ENCODE measurements around the gene FAM25G.
"Not testable (repeated sequence)": the region's sequence is repeated elsewhere in the genome, so short reads cannot be mapped to it uniquely, and the experiment has no call there.

FAM25G gene

GRCh38 chr10:47456079-47456785, 35.3 kb downstream of the FAM25G start:
- TF ChIP-seq, protein P1, sequence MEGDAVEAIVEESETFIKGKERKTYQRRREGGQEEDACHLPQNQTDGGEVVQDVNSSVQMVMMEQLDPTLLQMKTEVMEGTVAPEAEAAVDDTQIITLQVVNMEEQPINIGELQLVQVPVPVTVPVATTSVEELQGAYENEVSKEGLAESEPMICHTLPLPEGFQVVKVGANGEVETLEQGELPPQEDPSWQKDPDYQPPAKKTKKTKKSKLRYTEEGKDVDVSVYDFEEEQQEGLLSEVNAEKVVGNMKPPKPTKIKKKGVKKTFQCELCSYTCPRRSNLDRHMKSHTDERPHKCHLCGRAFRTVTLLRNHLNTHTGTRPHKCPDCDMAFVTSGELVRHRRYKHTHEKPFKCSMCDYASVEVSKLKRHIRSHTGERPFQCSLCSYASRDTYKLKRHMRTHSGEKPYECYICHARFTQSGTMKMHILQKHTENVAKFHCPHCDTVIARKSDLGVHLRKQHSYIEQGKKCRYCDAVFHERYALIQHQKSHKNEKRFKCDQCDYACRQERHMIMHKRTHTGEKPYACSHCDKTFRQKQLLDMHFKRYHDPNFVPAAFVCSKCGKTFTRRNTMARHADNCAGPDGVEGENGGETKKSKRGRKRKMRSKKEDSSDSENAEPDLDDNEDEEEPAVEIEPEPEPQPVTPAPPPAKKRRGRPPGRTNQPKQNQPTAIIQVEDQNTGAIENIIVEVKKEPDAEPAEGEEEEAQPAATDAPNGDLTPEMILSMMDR (IDR thresholded peaks at IDR 0.05; ENCODE audit: insufficient read depth, missing control alignments), result no peak
- no peak for FAIRE-seq
- DNase-seq (ENCODE audit: insufficient read length, low spot score), result no peak

DNA sequence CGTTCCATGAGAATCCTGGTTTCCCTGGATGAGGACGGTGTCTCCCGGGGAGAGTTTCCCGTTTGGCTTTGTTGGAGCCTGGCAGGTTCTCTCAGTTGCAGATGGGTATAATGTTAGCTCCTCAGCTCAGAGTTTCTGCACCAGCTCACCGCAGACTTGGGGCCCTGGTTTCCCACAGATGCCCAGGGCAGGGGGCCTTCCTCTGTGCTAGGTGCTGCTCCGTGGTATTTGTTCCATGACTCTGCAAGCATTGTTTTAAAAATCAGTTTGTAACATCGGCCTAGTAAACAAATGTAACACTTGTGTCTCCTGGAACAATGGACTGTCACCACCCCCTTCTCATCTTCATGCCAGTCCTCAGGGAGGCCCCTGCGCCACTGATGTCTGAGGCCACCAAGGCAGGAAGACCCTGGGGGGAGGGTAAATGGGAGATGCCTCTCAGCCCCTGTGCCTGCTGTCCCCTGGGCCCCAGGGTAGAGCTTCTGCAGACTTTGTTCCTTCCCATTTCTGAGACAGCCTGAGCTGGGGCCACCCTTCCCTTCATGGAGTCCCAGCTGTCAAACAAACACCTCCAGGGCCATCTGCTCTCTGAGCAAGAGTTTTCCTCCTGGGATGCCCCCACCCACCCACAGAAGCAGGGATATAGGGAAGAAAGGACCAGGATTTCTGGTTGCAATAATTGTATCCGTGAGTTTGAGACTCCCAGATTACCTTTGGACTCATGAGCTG, 36.0 kb downstream of the FAM25G start:
- not testable (repeated sequence) for FAIRE-seq; DNase-seq (ENCODE audit: insufficient read length, low spot score)

GRCh38 chr10:47454780-47455058, 36.8 kb downstream of the FAM25G start:
- TF ChIP-seq, protein P1 (IDR thresholded peaks at IDR 0.05; ENCODE audit: insufficient read depth, missing control alignments), result no peak
- DNase-seq (ENCODE audit: insufficient read length, low spot score) (no peak), FAIRE-seq (no peak)

GRCh38 chr10:47454008-47454779, 37.3 kb downstream of the FAM25G start:
- FAIRE-seq (no peak), DNase-seq (ENCODE audit: insufficient read length, low spot score) (no peak)
- TF ChIP-seq, protein P1 (IDR thresholded peaks at IDR 0.05; ENCODE audit: insufficient read depth, missing control alignments), result no peak

DNA sequence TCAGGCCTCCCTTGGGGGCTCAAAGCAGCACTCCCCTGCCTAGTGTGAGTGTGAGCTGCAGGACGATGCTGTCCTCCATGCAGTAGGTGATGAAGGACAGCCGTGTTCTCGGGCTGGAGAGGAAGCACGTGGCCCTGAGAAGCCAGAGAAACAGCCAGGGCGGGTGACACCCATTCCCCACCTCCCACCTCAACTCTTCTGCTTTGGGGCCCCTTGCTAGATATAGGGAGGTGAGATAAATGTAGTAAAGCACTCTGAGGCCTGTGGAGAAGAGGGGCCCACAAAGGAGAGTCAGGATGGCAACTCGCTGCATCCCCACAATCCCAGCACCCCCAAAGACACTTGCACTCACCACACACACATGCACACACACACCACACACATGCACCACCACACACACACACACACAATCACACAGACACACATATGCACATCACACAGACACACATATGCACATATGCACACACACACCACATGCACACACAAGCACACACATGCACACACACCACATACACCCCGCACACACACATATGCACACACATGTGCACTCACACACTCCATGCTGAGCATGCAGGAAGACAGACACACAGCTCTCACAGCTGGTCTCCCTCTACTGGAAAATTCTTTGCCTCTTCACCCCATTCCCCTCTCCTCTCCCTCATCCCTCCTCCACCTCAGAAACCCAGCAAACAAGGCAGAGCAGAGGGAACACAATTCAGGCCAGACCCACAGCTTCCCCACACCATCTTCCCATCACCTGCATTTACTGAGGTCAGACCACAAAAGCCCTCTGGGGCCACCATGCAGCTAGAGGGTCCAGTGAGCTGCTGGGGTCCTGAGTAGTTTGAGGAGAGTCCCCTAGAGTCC, 38.1 kb downstream of the FAM25G start:
- TF ChIP-seq, protein P1 (IDR thresholded peaks at IDR 0.05; ENCODE audit: insufficient read depth, missing control alignments), result no peak
- DNase-seq (ENCODE audit: insufficient read length, low spot score) (no peak), FAIRE-seq (no peak)

DNA sequence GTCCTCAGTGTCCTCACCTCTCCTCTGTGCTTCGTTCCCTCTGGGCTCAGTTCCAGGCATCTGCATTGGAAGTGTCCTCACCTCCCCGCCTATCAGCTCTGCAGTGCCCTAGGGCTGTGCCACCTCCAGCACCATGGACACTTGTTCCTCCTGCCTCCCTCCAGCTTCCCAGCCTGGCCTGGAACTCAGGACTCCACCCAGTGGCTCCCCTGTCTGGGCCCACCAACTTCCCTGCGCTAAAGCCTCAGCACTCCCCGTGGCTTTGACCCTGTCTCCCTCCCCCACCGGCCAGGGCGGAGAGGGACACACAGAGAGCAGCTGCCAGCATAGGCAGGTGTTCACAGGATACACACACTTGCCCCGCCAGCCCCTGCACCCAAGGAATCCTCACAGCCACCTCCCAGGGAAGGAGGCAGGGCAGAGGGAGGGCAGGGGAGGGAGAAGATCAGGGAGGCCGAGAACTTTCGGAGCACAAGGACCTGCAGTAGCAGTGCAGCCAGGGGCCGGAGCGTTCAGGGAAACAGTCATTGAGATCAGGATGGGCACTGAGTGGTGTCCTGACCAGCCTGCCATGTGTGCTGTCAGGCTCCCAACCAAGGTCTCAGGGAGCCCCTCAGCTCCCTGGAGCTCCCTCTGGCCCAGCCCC, 38.9 kb downstream of the FAM25G start:
- TF ChIP-seq, protein P1 (IDR thresholded peaks at IDR 0.05; ENCODE audit: insufficient read depth, missing control alignments), result no peak
- DNase-seq (ENCODE audit: insufficient read length, low spot score), result no peak
- FAIRE-seq, result no peak

Measured in D721Med (cell line).